Thyroid gland (tissue), 4 donors: ENCODE measurements around the gene CHRNB1. TPM values are rescaled to one million over a fixed set of nuclear protein-coding genes. Genes with fewer than 3 reads are reported as not detected.
A peak's percentile ranks its signal among the peaks of the same experiment; 100 is the strongest.

Experiments
- DNase-seq, 2 donors: peaks; one replicate each; pipeline ENCODE4 v3.0.0-alpha.2; 2019
- H3K27ac ChIP-seq, 3 donors: fragments of 200-600 bp; sonication (generic); 1 replicate in 2 of 3; 2 replicates in 1 of 3; pipeline ENCODE4 v1.5.1; 2016 to 2019; ENCODE audit warnings: mild to moderate bottlenecking in 1 of 3, moderate library complexity in 1 of 3
- H3K27me3 ChIP-seq: fragments of 200-600 bp; sonication (generic); one replicate; pipeline ENCODE4 v1.5.1; 2019
- H3K36me3 ChIP-seq, 2 donors: fragments of 200-600 bp; sonication (generic); one replicate each; pipeline ENCODE4 v1.5.1; 2016 to 2019
- H3K4me1 ChIP-seq, 2 donors: fragments of 200-600 bp; sonication (generic); one replicate each; pipeline ENCODE4 v1.5.1; 2017 to 2019
- H3K4me3 ChIP-seq, 3 donors: fragments of 200-600 bp; sonication (generic); replicated peaks in 1 of 3; 1 replicate in 2 of 3; 2 replicates in 1 of 3; pipeline ENCODE4 v1.5.1; 2016; ENCODE audit warnings: mild to moderate bottlenecking in 1 of 3
- H3K9me3 ChIP-seq: fragments of 200-600 bp; sonication (generic); one replicate; pipeline ENCODE4 v1.5.1; 2017
- CTCF ChIP-seq, 6 experiments: fragments of 200-600 bp in 3 of 6; fragments of 450-650 bp in 3 of 6; sonication (generic) in 3 of 6; IDR thresholded peaks; one replicate each; pipeline ENCODE4 v1.5.1; 2016 to 2019; ENCODE audit warnings: antibody characterized with exemption in 6 of 6, mild to moderate bottlenecking in 2 of 6, inconsistent platforms in 1 of 6, moderate library complexity in 1 of 6
- POLR2A ChIP-seq, 2 donors: fragments of 450-650 bp; IDR thresholded peaks; one replicate each; pipeline ENCODE4 v1.6.1; 2017; ENCODE audit warnings: antibody characterized with exemption in 2 of 2, mild to moderate bottlenecking in 2 of 2, moderate library complexity in 1 of 2
- WGBS, 2 donors: methylation state at CpG; one replicate each; pipeline ENCODE4 v1.1.5; 2017; 5-methylcytosine and 5-hydroxymethylcytosine counted together
- intact Hi-C: fragments of 100-400 bp; cut with DNase I; formaldehyde crosslinking; loops from one replicate; pipeline ENCODE4 v1.15.1; 2023
- total RNA-seq, 4 donors: library from RNA; depleted of rRNA; stranded (reverse); fragments of >200 nt; gene quantifications; one replicate each; pipeline ENCODE4 v1.2.3, GENCODE V29; 2016

The CHRNB1 gene
- total RNA-seq, 4 donors from 2014 or later = 13.4 to 29.2 (median 19.8) TPM

GRCh38 chr17:7475764-7476422, 31.0 kb downstream of the CHRNB1 start:
- H3K4me1 ChIP-seq = peaks cover 48 to 64% of the 10 kb centered on the region in 2 donors
- H3K36me3 ChIP-seq = no peaks in the 10 kb centered on the region
- TF ChIP-seq CTCF (IDR thresholded peaks at IDR 0.05) = no peak
- no peak for TF ChIP-seq POLR2A (IDR thresholded peaks at IDR 0.05)
- WGBS, 2 donors = 67 to 71% methylated on average over 15 of the region's 15 CpGs
- H3K4me3 ChIP-seq = no peak overlapping the region
- H3K27ac ChIP-seq = peak overlapping the region; percentile 100
- no peaks in the 10 kb centered on the region for H3K27me3 ChIP-seq
- no peaks in the 10 kb centered on the region for H3K9me3 ChIP-seq
- intact Hi-C loops = loop anchor here (5.0 kb wide), 1 partner anchor 34 kb away; no protein-coding TSS in a partner anchor
- DNase-seq = peak; percentile 25 to 32

GRCh38 chr17:7476494-7476893, 31.6 kb downstream of the CHRNB1 start:
- 30 to 49% methylated on average over 3 of the region's 3 CpGs for WGBS, 2 donors
- Histone ChIP-seq H3K27ac (peak overlapping the region; percentile 100), H3K36me3 (no peaks in the 10 kb centered on the region), H3K9me3 (no peaks in the 10 kb centered on the region), H3K4me1 (peaks cover 48 to 64% of the 10 kb centered on the region in 2 donors), H3K27me3 (no peaks in the 10 kb centered on the region), H3K4me3 (no peak overlapping the region)
- intact Hi-C loops = loop anchor here (5.0 kb wide), 1 partner anchor 34 kb away; no protein-coding TSS in a partner anchor
- no peak for DNase-seq
- TF ChIP-seq POLR2A (IDR thresholded peaks at IDR 0.05) (no peak), CTCF (IDR thresholded peaks at IDR 0.05) (no peak)

GRCh38 chr17:7476951-7477350, 32.1 kb downstream of the CHRNB1 start:
- DNase-seq = no peak
- Histone ChIP-seq H3K36me3 (no peaks in the 10 kb centered on the region), H3K9me3 (no peaks in the 10 kb centered on the region), H3K4me1 (peaks cover 46 to 64% of the 10 kb centered on the region in 2 donors), H3K27me3 (no peaks in the 10 kb centered on the region), H3K4me3 (peak overlapping the region in 1 of 3 donors; percentile 100), H3K27ac (peak overlapping the region; percentile 100)
- intact Hi-C loops = loop anchor here (5.0 kb wide), 1 partner anchor 35 kb away; no protein-coding TSS in a partner anchor
- WGBS, 2 donors = 75 to 76% methylated on average over 5 of the region's 5 CpGs
- TF ChIP-seq POLR2A (IDR thresholded peaks at IDR 0.05) (no peak), CTCF (IDR thresholded peaks at IDR 0.05) (no peak)

GRCh38 chr17:7477392-7478275, 32.8 kb downstream of the CHRNB1 start:
- peak overlapping the region in 2 of 3 donors; percentile 99 to 100 for H3K4me3 ChIP-seq
- TF ChIP-seq POLR2A (IDR thresholded peaks at IDR 0.05) (peak in 1 of 2 donors; percentile 81), CTCF (IDR thresholded peaks at IDR 0.05) (no peak)
- intact Hi-C loops = loop anchor here (5.0 kb wide), 1 partner anchor 35 kb away; no protein-coding TSS in a partner anchor
- H3K36me3 ChIP-seq = no peaks in the 10 kb centered on the region
- WGBS, 2 donors = 9 to 23% methylated on average over 25 to 26 of the region's 26 CpGs
- H3K27me3 ChIP-seq = no peaks in the 10 kb centered on the region
- peak overlapping the region; percentile 100 for H3K27ac ChIP-seq
- H3K4me1 ChIP-seq = peaks cover 45 to 66% of the 10 kb centered on the region in 2 donors
- H3K9me3 ChIP-seq = no peaks in the 10 kb centered on the region
- peak; percentile 77 to 82 for DNase-seq
